Measurements from ENCODE around the gene DDC.
"Not testable (repeated sequence)": the region's sequence is repeated elsewhere in the genome, so short reads cannot be mapped to it uniquely, and the experiment has no call there.

Gene DDC

DNA sequence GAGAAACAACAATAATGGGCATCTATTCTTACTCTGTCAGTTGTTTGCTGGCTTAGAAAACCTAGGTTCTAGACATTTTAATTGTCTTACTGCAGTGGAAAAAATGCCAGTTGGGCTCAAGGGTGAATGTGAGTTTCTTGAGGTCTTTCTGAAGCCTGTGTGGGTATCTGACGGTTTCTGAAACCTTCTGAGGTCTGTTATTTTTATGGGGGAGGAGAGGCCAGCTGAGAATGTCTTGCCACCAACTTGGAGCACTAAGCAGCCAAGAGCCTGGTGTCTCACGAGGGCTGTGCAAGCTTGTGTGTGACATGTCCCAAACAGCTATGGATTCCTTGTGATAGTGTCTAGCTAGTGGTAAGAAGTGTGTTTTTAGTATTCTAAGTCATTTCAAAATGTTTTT, 24.2 kb upstream of the DDC start:
- no peak for DNase-seq (ENCODE audit: low read depth)

DNA sequence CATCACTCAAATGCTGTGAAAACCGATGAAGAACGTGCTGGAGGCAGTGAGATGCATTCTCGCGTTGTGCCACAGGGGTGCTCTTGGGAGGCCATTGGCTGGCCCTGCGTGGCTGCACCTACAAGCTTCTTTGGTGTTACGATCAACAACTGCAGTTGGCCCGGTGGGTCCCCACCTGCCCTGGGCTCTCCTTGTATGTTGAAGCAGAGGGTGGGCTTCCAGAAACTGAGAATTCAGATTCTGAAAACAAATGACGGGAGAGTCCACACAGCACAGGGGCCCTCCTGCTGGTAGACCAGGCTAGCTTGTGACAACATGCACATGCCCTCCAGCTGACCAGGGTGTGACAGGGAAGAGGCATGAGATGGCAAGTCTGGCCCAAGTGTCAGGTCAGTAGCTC, 23.7 kb upstream of the DDC start:
- DNase-seq (ENCODE audit: low read depth) = no peak

DNA sequence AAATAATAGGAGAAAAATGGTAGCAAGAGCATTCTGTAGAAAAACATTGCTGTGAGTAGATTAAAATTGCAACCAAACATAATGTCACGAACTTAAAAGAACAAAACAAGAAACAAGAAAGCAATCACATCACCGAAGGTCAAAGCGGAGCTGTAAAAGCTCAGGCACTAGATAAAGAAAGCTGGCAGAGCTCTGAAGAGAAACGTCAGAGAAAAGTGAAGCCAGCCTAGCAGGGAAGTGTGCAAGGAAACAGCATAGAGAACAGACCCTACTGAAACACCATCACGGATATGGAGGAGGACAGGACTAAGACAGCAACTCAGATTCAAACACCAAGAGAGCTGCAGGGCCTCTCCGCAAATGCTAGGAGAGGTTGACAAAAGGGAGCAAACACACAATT, 22.5 kb upstream of the DDC start:
- no peak for DNase-seq (ENCODE audit: low read depth)

DNA sequence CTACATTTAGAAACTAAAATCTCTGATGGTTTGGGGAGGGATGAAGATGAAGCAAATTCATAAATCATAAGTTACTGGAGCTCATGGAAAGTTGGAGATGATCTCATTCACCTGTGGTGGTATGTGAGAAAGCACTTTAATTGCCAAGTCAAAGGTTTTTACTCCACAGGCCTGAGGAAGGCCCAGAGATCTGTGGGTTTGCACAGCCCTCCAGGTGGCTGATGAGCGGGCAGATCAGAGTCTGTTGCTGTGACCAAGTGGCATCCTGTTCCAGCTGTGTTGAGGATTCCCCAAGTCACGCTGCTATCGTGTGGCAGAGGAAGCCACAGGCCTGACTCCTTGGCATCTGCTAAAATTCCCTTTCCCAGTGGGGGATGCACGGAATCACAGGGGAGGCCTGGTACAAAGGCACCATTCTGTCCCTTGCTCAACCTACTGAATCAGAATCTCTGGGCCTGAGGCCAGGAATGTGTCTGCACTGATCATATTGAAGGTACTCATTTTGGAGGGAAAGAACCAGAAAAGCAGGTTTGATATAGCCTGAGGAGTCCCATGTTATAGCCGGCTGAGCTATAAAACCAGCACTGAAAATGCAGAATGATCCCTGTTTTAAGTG, 19.7 kb upstream of the DDC start:
- no peak for DNase-seq (ENCODE audit: low read depth)

DNA sequence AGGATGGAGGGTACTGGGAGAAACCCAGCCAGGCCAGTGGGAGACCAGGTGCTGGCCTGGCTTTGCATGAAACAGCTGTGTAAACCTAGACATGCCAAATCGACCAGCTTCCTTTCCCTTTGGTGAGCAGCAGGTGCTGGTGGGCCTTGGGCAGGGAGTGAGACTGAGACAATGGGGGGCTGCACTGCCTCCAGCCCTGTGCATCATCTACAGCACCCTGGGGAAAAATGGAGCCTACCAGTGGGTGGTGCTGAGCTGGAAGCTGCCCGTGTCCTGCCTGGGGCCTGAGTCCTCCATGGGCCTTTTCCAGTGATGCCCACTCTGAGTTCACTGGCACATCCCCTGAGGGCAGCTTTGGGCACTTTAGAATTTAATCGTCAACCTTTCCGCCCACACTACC, 19.2 kb upstream of the DDC start:
- no peak for DNase-seq (ENCODE audit: low read depth)

DNA sequence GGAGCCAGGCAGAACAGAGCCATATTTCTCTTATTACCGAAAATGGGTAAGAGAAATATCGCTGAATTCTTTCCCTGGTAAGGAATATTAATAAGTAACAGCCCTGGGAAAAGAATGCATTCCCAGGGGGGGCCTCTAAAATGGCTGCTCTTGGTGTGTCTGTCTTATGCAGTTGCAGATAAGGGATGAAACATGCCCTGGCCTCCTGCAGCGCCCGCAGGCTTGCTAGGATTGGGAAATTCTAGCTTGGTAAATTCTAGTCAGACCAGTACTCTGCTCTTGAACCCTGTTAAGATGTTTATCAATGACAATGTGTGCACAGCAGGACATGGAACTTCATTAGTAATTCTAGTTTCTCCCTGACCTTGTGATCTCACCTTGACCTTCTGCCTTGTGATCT, 18.1 kb upstream of the DDC start:
- not testable (repeated sequence) for DNase-seq (ENCODE audit: low read depth)

DNA sequence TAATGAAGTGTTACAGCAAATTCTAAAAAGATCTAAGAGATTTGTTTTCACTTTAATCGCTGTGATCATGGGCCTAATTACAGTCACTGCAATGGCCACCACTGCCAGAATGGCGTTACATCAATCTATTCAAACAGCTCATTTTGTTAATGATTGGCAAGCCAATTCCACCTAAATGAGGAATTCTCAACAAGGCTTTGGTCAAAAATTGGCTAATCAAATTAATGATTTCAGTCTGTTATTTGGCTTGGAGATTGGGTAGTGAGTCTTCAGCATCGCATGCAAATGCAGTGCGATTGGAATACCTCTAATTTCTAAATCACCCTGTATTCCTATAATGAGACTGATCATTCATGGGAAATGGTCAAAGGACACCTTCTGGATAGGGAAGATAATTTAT, 17.1 kb upstream of the DDC start:
- DNase-seq (ENCODE audit: low read depth) = not testable (repeated sequence)

DNA sequence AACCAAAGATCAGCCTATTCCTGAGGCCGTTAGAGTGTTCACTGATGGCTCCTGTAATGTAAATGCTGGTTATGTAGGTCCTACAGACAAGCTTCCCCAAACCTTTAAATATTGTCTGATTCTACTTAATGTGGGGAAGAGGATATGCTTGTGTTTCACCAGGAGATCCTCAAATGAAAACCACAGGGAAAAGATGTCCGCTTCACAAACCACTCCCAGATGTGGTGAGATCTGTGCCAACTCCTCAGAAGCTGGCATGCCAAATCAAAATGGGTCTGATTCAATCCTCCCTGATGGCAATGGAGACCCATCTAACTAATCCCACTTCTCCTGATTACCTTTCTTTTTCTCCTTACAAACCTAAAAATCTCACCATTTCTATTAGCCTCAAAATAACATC, 15.5 kb upstream of the DDC start:
- not testable (repeated sequence) for DNase-seq (ENCODE audit: low read depth)

DNA sequence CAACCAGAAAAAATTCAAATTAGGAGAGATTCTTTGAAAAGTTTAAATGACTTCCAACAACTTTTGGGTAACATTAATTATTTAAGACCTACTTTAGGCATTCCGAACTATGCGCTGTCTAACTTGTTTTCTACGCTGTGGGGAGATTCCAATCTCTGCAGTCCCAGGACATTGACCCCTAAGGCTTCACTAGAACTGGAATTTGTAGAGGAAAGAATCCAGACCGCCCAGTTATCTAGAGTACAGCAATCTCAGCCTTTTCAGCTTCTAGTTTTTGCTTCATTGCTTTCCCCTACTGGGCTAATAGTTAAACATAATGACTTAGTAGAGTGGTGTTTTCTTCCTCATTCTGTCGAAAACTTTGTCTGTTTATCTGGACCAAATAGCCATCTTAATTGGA, 14.9 kb upstream of the DDC start:
- DNase-seq (ENCODE audit: low read depth) = no peak

DNA sequence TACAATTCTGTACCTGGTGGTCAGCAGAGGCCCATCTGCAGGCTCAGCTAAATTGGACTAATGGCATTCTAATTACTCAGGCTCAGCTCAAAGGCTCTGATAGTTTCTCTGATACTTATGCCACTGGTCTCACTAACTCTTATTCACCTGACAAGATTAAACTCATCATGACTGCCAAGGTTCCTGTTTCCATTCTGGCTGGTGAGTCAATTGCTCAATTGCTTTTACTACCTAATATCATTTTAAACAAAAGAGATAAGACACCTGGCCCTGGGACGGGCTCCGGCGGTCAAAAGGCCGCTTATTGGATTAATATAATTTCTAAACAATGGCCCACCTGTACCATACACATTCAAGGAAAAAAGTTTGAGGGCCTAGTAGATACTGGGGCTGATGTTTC, 12.9 kb upstream of the DDC start:
- not testable (repeated sequence) for DNase-seq (ENCODE audit: low read depth)

DNA sequence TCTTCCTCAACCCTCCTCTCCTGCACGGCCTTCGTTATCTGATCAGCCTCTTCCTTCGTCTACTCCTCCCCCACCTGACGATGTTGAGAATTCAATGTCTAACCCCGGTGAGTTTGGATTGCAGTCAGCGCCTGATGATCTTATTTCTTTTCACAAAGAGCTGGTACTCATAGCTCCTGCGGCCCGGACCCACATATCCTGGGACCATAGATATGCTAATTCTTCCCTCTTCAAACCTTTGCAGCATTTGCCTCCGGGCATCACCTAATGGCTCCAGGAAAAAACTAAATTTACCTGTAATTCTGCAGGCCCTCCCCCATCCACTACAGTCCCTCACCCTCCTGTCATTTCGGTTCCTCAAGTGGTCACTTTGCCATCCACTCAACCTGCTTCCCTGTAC, 12.4 kb upstream of the DDC start:
- DNase-seq (ENCODE audit: low read depth) = no peak

DNA sequence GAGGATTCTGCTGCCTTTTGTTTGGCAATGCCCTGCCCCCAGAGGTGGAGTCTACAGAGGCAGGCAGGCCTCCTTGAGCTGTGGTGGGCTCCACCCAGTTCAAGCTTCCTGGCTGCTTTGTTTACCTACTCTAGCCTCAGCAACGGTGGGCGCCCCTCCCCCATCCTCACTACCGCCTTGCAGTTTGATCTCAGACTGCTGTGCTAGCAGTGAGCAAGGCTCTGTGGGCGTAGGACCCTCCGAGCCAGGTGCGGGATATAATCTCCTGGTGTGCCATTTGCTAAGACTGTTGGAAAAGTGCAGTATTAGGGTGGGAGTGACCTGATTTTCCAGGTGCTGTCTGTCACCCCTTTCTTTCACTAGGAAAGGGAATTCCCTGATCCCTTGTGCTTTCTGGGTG, 11.2 kb upstream of the DDC start:
- DNase-seq (ENCODE audit: low read depth) = not testable (repeated sequence)

DNA sequence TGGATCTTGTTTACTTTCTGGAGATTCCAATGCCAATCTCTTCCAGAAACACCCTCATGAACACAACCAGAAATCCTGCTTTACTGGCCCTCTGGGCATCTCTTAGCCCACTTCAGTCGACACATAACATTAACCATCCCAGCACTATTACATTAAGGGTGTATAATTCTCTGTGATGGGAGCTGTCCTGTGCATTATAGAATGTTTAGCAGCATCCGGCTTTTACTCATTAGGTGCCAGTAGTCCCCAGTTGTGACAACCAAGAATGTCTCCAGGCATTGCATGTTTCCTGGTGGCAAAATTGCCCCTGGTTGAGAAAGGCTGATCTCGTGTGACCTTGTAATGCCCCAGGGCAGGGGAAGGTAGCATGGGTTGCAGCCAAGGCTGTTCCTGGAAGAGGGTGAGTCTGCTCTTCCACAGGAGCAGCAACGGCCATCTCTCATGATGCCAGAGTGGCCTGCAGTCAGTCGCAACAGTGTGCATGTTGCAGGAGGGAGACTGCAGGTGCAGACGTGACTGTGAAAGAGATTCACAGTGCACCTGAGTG, 2.6 kb upstream of the DDC start:
- DNase-seq (ENCODE audit: low read depth) = no peak

DNA sequence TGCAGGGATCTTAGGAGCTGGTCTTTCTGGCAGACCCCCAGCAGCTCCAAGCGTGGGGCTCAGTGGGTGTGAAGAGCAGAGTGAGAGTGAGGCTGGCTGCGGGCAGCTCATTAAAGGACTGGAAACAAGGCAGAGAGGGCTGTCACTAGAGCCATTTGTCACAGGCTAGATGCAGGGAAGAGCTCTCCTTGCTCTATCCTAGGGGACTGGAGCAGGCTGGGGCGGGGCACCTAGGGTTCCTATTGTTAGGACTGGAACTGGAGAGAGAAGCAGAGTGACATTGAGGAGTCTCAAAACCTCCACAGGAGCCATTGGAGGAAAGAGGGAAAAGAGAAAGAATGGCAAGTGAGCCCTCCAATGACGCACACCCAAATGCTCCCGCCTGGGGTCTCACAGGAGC, 772 bp upstream of the DDC start:
- no peak for DNase-seq (ENCODE audit: low read depth)

DNA sequence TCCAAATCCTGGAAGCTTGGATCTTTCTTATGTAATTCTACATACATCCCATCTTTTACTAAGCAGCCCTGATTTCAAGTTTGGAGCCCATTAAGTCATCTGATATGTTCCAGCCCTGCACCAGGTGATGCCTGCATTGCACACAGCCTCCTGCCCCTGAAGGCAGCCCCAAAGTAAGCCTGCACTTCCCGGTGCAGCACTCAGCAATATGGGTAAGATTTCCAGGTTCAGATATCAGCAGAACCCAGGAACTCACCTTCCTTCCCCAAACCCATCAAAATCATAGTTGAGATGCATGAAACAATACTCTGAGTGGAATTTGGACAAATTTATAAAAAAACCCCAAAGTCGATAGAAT, 333 bp upstream of the DDC start:
- no peak for DNase-seq (ENCODE audit: low read depth)

DNA sequence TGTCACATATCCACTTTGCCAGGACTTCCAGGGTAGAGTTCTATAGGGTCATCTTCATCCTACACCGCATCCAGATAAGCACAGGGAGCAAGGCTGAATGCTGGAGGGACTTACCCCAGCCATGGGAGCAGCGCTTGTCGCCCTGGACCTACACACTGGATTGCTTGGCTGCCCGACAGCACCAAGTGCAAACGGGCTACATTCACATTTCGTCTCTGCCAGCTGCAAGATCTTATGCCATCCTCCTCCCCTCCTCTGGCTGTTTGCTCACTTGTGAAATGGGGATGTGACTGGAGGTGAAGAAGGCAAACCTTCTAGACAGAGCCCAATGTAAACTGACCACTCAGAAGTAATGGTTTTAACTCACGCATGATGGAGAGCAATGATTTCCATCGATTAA, 1.0 kb downstream of the DDC start:
- DNase-seq (ENCODE audit: low read depth) = no peak

DNA sequence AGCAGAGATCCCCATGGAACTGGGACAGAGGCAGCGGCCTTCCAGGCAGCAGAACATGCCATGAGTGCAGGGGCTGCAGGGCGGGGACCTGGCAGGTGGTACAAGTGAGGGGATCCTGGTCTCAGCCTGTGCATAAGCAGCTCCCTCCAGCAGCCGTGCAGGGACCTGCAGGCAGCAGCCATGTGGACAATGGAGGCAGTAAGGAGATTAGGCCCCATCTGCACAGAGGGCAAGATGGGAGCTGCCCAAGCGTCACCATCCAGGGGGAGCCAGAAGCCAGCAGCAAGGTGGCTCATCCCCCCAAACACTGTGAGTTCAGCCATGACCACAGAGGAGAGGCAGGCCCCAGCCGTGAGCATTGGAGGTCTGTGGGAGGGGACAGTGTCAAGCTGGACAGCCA, 3.1 kb downstream of the DDC start:
- no peak for DNase-seq (ENCODE audit: low read depth)

DNA sequence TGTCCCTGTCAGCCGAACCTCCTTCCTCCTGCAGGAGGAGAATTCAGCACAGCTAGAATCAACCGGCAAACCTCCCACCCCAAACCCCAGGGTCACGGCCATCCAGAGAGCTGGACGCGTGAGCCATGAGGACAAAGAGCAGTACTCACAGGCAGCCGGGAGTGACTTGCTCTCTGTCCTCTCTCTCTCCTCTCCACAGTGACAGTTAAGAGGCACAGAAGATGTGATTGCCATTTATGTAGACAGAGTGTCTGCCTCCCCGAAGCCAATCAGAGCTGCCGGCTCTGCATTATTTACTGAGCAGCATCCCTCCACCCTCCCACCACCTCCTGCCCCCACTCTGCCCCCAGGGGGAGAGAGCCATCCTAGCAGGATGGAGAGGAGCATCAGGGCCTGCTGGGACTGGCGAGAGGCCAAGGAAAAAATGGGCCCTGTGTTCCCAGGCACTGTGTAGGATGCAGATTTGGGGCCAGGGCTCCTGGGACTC, 4.3 kb downstream of the DDC start:
- DNase-seq (ENCODE audit: low read depth) = no peak

DNA sequence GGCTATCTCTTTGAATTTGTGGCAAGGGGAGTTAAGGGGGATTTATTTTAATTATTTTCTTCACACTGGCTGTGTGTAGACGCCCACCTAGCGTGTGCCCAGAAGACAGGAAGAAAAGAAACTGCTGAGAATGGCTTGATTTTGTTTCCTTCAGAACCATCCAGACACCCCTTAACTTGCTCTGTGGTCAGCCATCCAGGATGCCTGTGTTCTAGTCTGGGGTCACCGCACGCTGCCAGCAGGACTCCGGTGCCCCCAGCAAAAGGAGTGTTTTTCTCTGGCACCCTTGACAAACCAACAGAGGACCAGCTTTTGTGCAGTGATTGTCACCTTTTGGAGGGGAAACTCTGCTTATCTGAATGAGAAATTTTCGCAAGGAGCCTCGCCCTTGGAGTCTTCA, 5.3 kb downstream of the DDC start:
- DNase-seq (ENCODE audit: low read depth) = no peak

DNA sequence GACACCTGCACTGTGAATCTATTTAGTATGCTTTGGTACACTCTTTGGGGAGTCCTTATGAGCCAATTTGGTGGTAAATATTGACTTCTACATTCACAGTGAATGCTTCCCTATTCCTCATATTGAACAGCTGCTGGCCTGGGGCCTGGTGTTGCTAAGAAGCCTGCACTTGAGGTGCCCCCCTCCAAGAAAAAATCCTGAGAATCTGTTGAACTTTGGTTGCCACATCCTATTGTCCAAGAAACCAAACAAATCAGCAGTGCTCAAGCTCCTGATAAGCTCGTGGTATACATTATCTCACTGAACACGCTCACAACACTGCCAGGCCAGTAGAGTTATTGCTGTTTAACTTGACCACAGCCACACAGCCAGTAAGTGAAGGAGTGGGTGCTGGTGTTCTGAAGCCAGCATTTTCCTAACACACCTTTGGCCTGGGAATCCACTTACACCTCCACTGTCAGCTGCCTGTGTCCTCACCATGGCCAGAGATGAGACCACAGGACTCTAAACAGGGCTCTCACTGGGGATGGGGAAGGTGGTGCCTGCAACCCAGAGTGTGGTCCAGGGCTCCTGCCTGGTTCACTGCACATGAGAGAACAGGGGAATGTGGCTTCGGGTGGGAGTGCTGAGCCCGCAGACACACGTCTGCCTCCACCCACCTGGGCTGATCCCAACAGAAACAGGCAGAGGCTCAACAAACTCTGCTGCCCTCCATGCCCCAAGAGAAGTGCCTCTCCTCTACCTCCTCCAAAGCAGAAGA, 6.7 kb downstream of the DDC start:
- no peak for DNase-seq (ENCODE audit: low read depth)

DNA sequence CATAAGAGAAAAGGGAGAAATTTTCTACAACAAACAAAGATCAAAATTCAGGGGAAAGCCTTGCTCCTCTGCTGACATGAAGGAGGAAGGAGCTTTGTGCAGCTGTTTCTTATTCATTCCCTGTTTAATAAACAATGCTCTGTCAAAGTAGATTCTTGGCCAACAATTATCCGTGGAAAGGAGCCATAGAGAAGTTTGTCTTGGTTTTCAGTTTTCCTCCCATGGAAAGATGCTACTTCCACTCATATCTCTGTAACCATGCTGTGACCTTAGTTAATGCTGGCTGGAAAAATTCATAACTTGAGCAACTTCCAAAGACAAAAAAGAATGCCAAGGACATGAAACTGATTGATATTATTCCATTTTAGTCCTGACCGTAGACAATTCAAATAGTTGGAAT, 8.1 kb downstream of the DDC start:
- no peak for DNase-seq (ENCODE audit: low read depth)

DNA sequence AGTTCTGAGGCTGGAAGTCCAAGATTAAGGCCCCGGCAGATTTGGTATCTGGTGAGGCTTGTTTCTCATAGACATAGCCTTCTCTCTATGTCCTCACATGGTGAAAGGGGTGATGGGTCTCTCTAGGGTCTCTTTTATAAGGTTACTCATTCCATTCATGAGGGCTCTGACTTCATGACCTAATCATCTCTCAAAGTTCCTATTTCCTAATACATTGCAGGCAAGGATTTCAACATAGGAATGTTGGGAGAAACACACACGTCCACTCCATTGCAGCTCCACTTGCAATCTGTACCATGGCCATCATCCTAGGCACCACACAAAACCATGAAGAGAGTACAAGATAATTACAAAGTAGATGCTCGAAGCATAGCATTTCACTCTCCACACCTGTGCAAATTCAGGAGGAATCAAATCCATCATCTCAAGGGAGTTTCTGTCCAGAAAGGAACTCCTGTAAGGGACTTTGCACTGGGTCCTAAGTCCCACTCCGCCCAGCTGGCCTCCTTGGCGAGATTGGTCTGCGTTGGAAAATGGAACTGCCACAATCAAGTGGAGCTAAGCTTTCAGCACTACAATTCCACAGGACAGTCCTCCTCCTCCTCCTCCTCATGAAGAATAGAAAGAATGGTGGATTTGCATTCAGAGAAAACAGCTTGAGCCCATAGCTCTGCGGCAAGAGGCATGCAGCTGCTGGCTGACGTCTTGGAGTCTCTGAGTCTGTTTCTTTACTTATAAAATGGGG, 8.8 kb downstream of the DDC start:
- DNase-seq (ENCODE audit: low read depth) = no peak

DNA sequence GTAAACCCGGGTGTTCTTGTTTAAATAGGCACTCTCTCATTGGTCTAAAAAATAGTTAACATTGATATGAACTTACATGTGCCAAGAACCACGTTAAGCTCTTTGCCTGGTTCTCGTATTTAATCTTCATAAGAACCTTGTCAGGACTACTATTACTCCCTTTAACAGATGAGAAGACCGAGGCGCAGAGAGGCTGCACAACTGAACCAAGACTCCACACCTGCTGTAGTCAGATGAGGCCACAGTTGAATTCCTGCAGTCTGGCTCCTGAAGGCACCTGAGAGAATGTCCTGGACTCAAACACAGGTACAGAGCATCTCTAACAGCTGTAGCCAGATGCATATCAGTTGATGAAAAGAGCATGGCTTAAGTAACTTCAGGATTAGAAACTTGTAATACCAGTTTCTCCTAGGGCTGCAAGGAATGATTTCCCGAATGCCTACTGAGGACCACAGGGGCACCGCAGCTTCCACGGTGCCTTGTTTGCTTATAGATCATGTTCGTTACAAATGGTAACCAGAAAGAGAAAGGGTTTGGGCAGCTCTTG, 9.5 kb downstream of the DDC start:
- DNase-seq (ENCODE audit: low read depth) = no peak

Data from activated T-cell treated with anti-CD3 and anti-CD28 coated beads for 24 hours (primary cell).